HK-2 (cell line): ENCODE measurements around the gene GALNT7.
"Not testable (repeated sequence)": the region's sequence is repeated elsewhere in the genome, so short reads cannot be mapped to it uniquely, and the experiment has no call there.

Experiments
- DNase-seq: peaks from one replicate; pipeline ENCODE4 v3.0.0-alpha.2; 2018; ENCODE audit not compliant: unreplicated experiment

The GALNT7 gene

GRCh38 chr4:173167758-173168395, 734 bp upstream of the GALNT7 start:
- peak; percentile 70 for DNase-seq

GRCh38 chr4:173169178-173169427, 492 bp downstream of the GALNT7 start:
- DNase-seq = no peak

GRCh38 chr4:173169428-173170181, 994 bp downstream of the GALNT7 start:
- peak; percentile 67 for DNase-seq

GRCh38 chr4:173170182-173170778, 1.7 kb downstream of the GALNT7 start:
- DNase-seq = no peak

- DNase-seq = no peak
Measured at GRCh38 chr4:173171098-173171497, 2.5 kb downstream of the GALNT7 start.

- DNase-seq = no peak
Measured at GRCh38 chr4:173171987-173172386, 3.4 kb downstream of the GALNT7 start.

GRCh38 chr4:173174184-173174583, 5.6 kb downstream of the GALNT7 start:
- no peak for DNase-seq

GRCh38 chr4:173174594-173175012, 6.0 kb downstream of the GALNT7 start:
- no peak for DNase-seq

GRCh38 chr4:173176010-173176409, 7.4 kb downstream of the GALNT7 start:
- no peak for DNase-seq

GRCh38 chr4:173177232-173177631, 8.6 kb downstream of the GALNT7 start:
- no peak for DNase-seq

- no peak for DNase-seq
Measured at GRCh38 chr4:173178144-173178543, 9.5 kb downstream of the GALNT7 start.

GRCh38 chr4:173181848-173182247, 13.2 kb downstream of the GALNT7 start:
- DNase-seq = no peak

GRCh38 chr4:173182403-173182802, 13.8 kb downstream of the GALNT7 start:
- DNase-seq = peak; percentile 71

- DNase-seq = not testable (repeated sequence)
Measured at GRCh38 chr4:173183659-173184247, 15.1 kb downstream of the GALNT7 start.

- DNase-seq = no peak
Measured at GRCh38 chr4:173185847-173186510, 17.4 kb downstream of the GALNT7 start.

- no peak for DNase-seq
Measured at GRCh38 chr4:173187732-173188131, 19.1 kb downstream of the GALNT7 start.

- DNase-seq = no peak
Measured at GRCh38 chr4:173188648-173189047, 20.0 kb downstream of the GALNT7 start.

- DNase-seq = no peak
Measured at GRCh38 chr4:173189117-173189693, 20.6 kb downstream of the GALNT7 start.

GRCh38 chr4:173191623-173192041, 23.0 kb downstream of the GALNT7 start:
- DNase-seq = no peak

GRCh38 chr4:173192375-173193162, 24.0 kb downstream of the GALNT7 start:
- no peak for DNase-seq

- DNase-seq = no peak
Measured at GRCh38 chr4:173194157-173194556, 25.5 kb downstream of the GALNT7 start.
